ENCODE data around the gene AGBL4.
A peak's percentile ranks its signal among the peaks of the same experiment; 100 is the strongest.

The AGBL4 gene

DNA sequence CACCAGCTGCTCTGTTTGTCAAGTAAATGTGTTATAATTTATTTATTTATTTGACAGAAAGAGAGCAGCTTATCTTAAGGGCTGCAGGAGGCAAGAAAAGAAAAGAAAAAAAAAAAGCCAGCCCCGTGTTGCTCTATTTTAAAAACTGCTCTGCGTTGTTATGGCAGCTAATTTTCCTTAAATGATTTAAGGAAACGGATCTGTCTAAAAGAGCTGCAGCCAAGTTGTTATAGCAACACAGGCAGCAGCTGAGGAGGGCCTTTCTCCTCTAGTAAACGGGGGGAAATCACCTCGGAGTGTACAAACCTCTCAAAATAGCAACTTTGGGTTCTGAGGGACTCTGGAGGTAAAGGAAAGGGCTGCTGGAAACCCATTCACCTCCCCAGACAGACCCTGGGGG lies 1396.3 kb downstream of the AGBL4 start (continued):
- TF ChIP-seq, protein P1, sequence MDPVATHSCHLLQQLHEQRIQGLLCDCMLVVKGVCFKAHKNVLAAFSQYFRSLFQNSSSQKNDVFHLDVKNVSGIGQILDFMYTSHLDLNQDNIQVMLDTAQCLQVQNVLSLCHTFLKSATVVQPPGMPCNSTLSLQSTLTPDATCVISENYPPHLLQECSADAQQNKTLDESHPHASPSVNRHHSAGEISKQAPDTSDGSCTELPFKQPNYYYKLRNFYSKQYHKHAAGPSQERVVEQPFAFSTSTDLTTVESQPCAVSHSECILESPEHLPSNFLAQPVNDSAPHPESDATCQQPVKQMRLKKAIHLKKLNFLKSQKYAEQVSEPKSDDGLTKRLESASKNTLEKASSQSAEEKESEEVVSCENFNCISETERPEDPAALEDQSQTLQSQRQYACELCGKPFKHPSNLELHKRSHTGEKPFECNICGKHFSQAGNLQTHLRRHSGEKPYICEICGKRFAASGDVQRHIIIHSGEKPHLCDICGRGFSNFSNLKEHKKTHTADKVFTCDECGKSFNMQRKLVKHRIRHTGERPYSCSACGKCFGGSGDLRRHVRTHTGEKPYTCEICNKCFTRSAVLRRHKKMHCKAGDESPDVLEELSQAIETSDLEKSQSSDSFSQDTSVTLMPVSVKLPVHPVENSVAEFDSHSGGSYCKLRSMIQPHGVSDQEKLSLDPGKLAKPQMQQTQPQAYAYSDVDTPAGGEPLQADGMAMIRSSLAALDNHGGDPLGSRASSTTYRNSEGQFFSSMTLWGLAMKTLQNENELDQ (tag by site-specific recombination; IDR thresholded peaks at IDR 0.05; ENCODE audit: low read depth): no peak
- no peak for TF ChIP-seq ZNF266 (tag by site-specific recombination; IDR thresholded peaks at IDR 0.05; ENCODE audit: low read depth)
- no peak for TF ChIP-seq ZNF626 (tag by site-specific recombination; IDR thresholded peaks at IDR 0.05)
- no peak for TF ChIP-seq ZNF423 (tag by site-specific recombination; IDR thresholded peaks at IDR 0.05)

DNA sequence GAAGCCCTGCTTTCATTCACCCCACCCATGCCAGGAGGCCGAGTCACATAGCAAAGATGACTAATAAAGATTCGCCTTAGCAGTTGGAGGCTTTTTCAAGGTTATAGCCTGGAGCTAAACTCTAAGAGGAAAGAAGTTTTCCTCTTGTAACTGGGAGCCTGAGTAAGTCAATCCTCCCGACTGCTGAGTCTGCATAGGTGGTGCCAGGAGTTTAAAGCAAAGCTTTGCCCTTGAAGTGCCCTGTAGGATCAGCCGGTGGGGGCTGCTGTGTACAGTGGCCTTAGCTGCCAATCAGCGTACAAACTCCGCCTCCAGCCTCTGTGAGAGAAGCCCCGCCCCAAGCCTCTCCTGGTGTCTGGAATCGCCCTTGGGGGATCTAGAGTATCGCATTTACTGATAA lies 1404.2 kb downstream of the AGBL4 start:
- CTCF ChIA-PET: interaction anchor here (0.5 to 1.2 kb wide), 2 partner anchors 58 to 291 kb away, joined by 3 to 4 read pairs; no protein-coding TSS in a partner anchor
- TF ChIP-seq, protein P2, sequence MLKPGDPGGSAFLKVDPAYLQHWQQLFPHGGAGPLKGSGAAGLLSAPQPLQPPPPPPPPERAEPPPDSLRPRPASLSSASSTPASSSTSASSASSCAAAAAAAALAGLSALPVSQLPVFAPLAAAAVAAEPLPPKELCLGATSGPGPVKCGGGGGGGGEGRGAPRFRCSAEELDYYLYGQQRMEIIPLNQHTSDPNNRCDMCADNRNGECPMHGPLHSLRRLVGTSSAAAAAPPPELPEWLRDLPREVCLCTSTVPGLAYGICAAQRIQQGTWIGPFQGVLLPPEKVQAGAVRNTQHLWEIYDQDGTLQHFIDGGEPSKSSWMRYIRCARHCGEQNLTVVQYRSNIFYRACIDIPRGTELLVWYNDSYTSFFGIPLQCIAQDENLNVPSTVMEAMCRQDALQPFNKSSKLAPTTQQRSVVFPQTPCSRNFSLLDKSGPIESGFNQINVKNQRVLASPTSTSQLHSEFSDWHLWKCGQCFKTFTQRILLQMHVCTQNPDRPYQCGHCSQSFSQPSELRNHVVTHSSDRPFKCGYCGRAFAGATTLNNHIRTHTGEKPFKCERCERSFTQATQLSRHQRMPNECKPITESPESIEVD (tag by site-specific recombination; IDR thresholded peaks at IDR 0.05): no peak
- TF ChIP-seq, protein P3, sequence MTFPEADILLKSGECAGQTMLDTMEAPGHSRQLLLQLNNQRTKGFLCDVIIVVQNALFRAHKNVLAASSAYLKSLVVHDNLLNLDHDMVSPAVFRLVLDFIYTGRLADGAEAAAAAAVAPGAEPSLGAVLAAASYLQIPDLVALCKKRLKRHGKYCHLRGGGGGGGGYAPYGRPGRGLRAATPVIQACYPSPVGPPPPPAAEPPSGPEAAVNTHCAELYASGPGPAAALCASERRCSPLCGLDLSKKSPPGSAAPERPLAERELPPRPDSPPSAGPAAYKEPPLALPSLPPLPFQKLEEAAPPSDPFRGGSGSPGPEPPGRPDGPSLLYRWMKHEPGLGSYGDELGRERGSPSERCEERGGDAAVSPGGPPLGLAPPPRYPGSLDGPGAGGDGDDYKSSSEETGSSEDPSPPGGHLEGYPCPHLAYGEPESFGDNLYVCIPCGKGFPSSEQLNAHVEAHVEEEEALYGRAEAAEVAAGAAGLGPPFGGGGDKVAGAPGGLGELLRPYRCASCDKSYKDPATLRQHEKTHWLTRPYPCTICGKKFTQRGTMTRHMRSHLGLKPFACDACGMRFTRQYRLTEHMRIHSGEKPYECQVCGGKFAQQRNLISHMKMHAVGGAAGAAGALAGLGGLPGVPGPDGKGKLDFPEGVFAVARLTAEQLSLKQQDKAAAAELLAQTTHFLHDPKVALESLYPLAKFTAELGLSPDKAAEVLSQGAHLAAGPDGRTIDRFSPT (tag by site-specific recombination; IDR thresholded peaks at IDR 0.05): no peak
- no peak for TF ChIP-seq ZNF10 (tag by site-specific recombination; IDR thresholded peaks at IDR 0.05)
- no peak for TF ChIP-seq ZNF585B (tag by site-specific recombination; IDR thresholded peaks at IDR 0.05)
- peak; percentile 33; the same call in 1 of the 2 replicates for TF ChIP-seq GLIS1 (tag by site-specific recombination; IDR thresholded peaks at IDR 0.05)
- H3K4me3 ChIP-seq (ENCODE audit: low read depth, low read length): no peak overlapping the region
- POLR2A ChIA-PET: no interaction called here
- H3K9me3 ChIP-seq (ENCODE audit: control insufficient read depth, insufficient read depth, low read depth, low read length): no peaks in the 10 kb centered on the region
- no peaks in the 10 kb centered on the region for H3K36me3 ChIP-seq (ENCODE audit: control insufficient read depth in 2 of 2, insufficient read depth in 1 of 2, low read length in 2 of 2)
- H3K4me1 ChIP-seq (ENCODE audit: control insufficient read depth, insufficient read depth, low read length): no peaks in the 10 kb centered on the region
- H3K27ac ChIP-seq (ENCODE audit: extremely low read depth, low read depth, low read length): no peak overlapping the region

DNA sequence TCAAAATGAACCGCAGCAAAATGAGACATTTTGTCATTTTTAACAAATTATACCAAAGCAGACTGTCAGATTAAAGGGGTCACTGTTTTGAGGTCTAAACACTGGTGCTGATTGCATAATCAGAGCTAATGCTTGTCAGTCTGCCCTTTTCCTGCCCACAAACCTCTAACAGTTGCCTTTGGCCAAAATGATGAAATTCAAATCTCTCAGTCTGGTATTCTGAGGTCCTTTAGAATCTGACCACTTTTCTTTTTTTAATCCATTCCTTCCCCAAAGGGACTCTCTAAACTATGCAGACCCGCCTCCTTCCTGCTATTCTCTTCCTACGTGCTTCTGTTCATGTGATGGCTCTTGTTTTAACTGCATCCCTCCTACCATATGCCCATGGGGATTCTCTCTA lies 1406.5 kb downstream of the AGBL4 start:
- H3K27ac ChIP-seq (ENCODE audit: extremely low read depth, low read depth, low read length): no peak overlapping the region
- CTCF ChIA-PET: interaction anchor here (1.0 to 1.2 kb wide), 2 partner anchors 45 to 60 kb away, joined by 3 to 4 read pairs; no protein-coding TSS in a partner anchor
- H3K4me3 ChIP-seq (ENCODE audit: low read depth, low read length): no peak overlapping the region
- H3K9me3 ChIP-seq (ENCODE audit: control insufficient read depth, insufficient read depth, low read depth, low read length): no peaks in the 10 kb centered on the region
- POLR2A ChIA-PET: no interaction called here
- H3K4me1 ChIP-seq (ENCODE audit: control insufficient read depth, insufficient read depth, low read length): no peaks in the 10 kb centered on the region
- TF ChIP-seq ZNF324 (tag by site-specific recombination; IDR thresholded peaks at IDR 0.05): no peak
- H3K36me3 ChIP-seq (ENCODE audit: control insufficient read depth in 2 of 2, insufficient read depth in 1 of 2, low read length in 2 of 2): no peaks in the 10 kb centered on the region

DNA sequence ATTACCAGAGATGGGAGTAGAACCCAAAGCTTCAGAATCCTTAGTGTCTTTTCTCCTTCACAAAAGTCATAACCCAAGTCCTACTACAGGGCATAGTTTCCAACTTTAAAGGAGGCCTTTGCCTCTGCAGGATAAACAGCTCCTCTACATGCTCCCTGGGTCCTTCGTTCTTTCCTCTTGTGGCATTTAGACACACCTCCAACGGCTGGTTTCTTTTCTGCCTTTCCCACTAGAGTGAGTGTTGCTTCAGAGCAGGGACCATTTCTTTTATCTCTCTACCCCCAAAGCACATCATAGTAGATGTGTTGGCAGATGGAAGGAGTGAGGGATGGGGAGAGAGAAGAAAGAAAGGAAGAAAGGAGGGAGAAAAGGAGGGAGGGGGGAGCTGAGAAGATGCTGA lies 1407.0 kb downstream of the AGBL4 start:
- TF ChIP-seq ZNF610 (tag by site-specific recombination; IDR thresholded peaks at IDR 0.05; ENCODE audit: borderline replicate concordance) (no peak), OVOL3 (tag by site-specific recombination; IDR thresholded peaks at IDR 0.05) (no peak)
- Histone ChIP-seq H3K4me1 (ENCODE audit: control insufficient read depth, insufficient read depth, low read length) (no peaks in the 10 kb centered on the region), H3K27ac (ENCODE audit: extremely low read depth, low read depth, low read length) (no peak overlapping the region), H3K36me3 (ENCODE audit: control insufficient read depth in 2 of 2, insufficient read depth in 1 of 2, low read length in 2 of 2) (no peaks in the 10 kb centered on the region), H3K9me3 (ENCODE audit: control insufficient read depth, insufficient read depth, low read depth, low read length) (no peaks in the 10 kb centered on the region), H3K4me3 (ENCODE audit: low read depth, low read length) (no peak overlapping the region)
- POLR2A ChIA-PET: no interaction called here
- CTCF ChIA-PET: interaction anchor here (1.0 to 1.2 kb wide), 2 partner anchors 44 to 61 kb away, joined by 3 to 4 read pairs; no protein-coding TSS in a partner anchor

All from HEK293 (cell line).